Mucosa of descending colon (tissue), 3 donors: ENCODE data around the gene NDUFS5. TPM values are rescaled to one million over a fixed set of nuclear protein-coding genes. Genes with fewer than 3 reads are reported as not detected.
"Not testable (repeated sequence)": the region's sequence is repeated elsewhere in the genome, so short reads cannot be mapped to it uniquely, and the experiment has no call there.

Source experiments
- ATAC-seq: fragments of 200-7000 bp; cut with Tn5 transposase; one replicate; pipeline ENCODE4 v1.9.1; 2020; ENCODE audit warnings: mild to moderate bottlenecking, moderate library complexity
- DNase-seq, 3 donors: peaks; one replicate each; pipeline ENCODE4 v3.0.0-alpha.2; 2020
- H3K36me3 ChIP-seq: fragments of 200-600 bp; one replicate; pipeline ENCODE4 v1.8.0; 2021; ENCODE audit warnings: low read depth, mild to moderate bottlenecking
- H3K4me1 ChIP-seq: fragments of 200-600 bp; one replicate; pipeline ENCODE4 v1.8.0; 2021; ENCODE audit warnings: low read depth, mild to moderate bottlenecking
- H3K4me3 ChIP-seq: fragments of 200-600 bp; one replicate; pipeline ENCODE4 v1.8.0; 2021; ENCODE audit warnings: mild to moderate bottlenecking
- H3K9me3 ChIP-seq: fragments of 200-600 bp; one replicate; pipeline ENCODE4 v1.8.0; 2021; ENCODE audit warnings: mild to moderate bottlenecking
- intact Hi-C, 2 donors: fragments of 100-400 bp; cut with DNase I in 1 of 2; cut with micrococcal nuclease in 1 of 2; formaldehyde crosslinking; loops; one replicate each; pipeline versions ENCODE4 v1.11.0 to v1.11.1; 2022; cut with DNase I, micrococcal nuclease
- long read RNA-seq, 2 donors: library from polyadenylated mRNA; unstranded; transcript quantifications; one replicate each; pipeline ENCODE4 v2.0.0, GENCODE V29; 2019 to 2021
- total RNA-seq, 3 donors: library from RNA; stranded (reverse); fragmentation: NEBNext Ultra II Directional in 2 of 3; extraction: Animal tissue kit (Norgen Biotek cat#: 25700) in 2 of 3; gene quantifications; one replicate each; pipeline versions ENCODE4 v1.2.1 to v1.2.4, GENCODE V29; 2021 to 2023
- TF ChIP-seq, protein P1 (sequence below): fragments of 200-600 bp; IDR thresholded peaks from one replicate; pipeline ENCODE4 v1.8.0; 2022; ENCODE audit warnings: antibody characterized with exemption, mild to moderate bottlenecking
- donor health status: DM: no; HTN: no; CAD: no; lungs with moderate emphysema.
- donor health status: DM: no; HTN: no; CAD: no.
- donor health status: DM: no; HTN: yes; CAD: no.

The NDUFS5 gene
- 100 to 1,000 TPM; 167 to 224 (median 183) TPM for total RNA-seq
- long read RNA-seq, donor 1, transcript NDUFS5-201 (3 exons, 544 nt) = major isoform, 41 of 80 reads
- long read RNA-seq, donor 1, transcript NDUFS5-202 (3 exons, 548 nt) = minor isoform, 39 of 80 reads
- long read RNA-seq, donor 1, partial matches to known transcripts = 0 of 80 reads
- long read RNA-seq, donor 1, other reads (novel, unspliced or antisense) = 0 of 80 reads
- long read RNA-seq, donor 2, transcript NDUFS5-201 (3 exons, 544 nt) = major isoform, 112 of 179 reads
- long read RNA-seq, donor 2, transcript NDUFS5-202 (3 exons, 548 nt) = minor isoform, 65 of 179 reads
- long read RNA-seq, donor 2, partial matches to known transcripts = 2 of 179 reads
- long read RNA-seq, donor 2, other reads (novel, unspliced or antisense) = 0 of 179 reads

GRCh38 chr1:39026051-39026865 is at the start of gene NDUFS5:
TSS of gene NDUFS5 (plus strand) at chr1:39026350. CDS start at chr1:39028725, 2,375 bp downstream.
- peak; percentile 98 for ATAC-seq
- H3K9me3 ChIP-seq = no peaks in the 10 kb centered on the region
- TF ChIP-seq, protein P1, sequence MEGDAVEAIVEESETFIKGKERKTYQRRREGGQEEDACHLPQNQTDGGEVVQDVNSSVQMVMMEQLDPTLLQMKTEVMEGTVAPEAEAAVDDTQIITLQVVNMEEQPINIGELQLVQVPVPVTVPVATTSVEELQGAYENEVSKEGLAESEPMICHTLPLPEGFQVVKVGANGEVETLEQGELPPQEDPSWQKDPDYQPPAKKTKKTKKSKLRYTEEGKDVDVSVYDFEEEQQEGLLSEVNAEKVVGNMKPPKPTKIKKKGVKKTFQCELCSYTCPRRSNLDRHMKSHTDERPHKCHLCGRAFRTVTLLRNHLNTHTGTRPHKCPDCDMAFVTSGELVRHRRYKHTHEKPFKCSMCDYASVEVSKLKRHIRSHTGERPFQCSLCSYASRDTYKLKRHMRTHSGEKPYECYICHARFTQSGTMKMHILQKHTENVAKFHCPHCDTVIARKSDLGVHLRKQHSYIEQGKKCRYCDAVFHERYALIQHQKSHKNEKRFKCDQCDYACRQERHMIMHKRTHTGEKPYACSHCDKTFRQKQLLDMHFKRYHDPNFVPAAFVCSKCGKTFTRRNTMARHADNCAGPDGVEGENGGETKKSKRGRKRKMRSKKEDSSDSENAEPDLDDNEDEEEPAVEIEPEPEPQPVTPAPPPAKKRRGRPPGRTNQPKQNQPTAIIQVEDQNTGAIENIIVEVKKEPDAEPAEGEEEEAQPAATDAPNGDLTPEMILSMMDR = no peak
- no peaks in the 10 kb centered on the region for H3K36me3 ChIP-seq
- DNase-seq = peak; percentile 92 to 95 (median 95)
- intact Hi-C loops = no loop called here
- H3K4me3 ChIP-seq = peak within 1 kb of the TSS; percentile 44
- H3K4me1 ChIP-seq = peaks cover 9% of the 10 kb centered on the region

DNA sequence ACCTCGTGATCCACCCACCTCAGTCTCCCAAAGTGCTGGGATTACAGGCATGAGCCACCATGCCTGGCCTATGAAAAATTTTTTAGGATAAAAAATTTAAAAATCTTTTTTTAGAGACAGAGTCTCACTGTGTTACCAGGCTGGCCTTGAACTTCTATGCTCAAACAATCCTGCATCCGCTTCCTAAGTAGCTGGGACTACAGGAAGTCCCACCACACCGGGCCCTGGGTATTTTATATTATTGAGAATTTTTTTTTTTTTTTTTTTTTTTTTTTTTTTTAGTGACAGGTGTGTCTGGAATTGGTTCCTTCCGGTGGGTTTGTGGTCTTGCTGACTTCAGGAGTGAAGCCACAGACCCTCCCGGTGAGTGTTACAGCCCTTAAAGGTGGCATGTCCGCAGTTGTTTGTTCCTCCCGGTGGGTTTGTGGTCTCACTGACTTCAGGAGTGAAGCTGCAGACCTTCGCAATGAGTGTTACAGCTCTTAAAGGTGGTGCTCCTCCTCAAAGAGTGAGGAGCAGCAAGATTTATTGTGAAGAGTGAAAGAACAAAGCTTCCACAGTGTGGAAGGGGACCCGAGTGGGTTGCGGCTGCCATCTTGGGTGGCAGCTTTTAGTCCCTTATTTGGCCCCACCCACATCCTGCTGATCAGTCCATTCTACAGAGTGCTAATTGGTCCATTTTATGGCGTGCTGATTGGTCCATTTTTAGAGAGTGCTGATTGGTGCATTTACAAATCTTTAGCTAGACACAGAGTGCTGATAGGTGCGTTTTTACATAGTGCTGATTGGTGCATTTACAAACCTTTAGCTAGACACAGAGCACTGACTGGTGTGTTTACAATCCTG is 48.5 kb upstream of the NDUFS5 start:
- DNase-seq, H3K9me3 ChIP-seq, H3K4me3 ChIP-seq, ATAC-seq, H3K4me1 ChIP-seq, H3K36me3 ChIP-seq, intact Hi-C loops: not testable (repeated sequence)

- H3K4me1 ChIP-seq, DNase-seq, intact Hi-C loops, H3K9me3 ChIP-seq, ATAC-seq, H3K4me3 ChIP-seq, H3K36me3 ChIP-seq: not testable (repeated sequence)
Measured at GRCh38 chr1:38978245-38978542, 48.0 kb upstream of the NDUFS5 start.

DNA sequence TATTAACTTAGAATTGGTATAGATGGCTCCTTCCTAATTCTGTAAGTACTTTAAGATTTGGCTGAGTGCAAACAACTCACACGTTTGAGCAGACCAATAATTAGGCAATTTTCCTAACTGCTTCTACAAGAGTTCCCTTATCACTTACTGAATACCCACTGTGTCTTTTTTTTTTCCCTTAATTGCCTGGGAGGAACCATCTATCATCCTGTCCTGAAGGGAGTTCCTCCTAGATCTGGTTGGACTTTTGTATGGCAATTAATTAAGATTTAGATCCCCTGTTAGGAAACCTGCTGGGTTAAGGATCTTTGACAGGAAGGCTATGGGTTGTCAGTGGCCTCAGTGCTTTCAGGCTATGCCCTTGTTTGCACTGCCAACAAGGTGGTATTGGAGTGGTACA is 46.8 kb upstream of the NDUFS5 start:
- H3K4me1 ChIP-seq, intact Hi-C loops, DNase-seq, H3K4me3 ChIP-seq, ATAC-seq, H3K36me3 ChIP-seq, H3K9me3 ChIP-seq: not testable (repeated sequence)

DNA sequence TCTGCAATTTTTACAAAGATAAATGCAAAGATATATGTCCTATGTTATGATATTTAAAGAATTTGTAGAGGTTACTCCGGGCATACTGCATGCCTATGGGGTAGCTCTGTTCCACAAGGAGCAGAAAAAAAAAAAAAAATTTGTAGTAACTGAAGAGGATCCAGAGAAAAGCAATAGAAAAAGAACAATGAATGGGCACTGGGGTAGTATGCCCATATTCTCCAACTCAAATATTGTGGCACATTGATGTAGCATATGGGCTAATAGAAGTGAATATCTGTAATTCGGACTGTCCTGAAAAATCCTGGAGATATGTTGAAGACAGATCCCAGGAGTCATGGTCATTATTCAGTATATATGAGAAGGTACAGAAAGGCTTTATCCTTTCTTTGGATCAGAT is 36.2 kb upstream of the NDUFS5 start:
- H3K4me1 ChIP-seq = peaks cover 22% of the 10 kb centered on the region
- no peaks in the 10 kb centered on the region for H3K9me3 ChIP-seq
- ATAC-seq (no peak), DNase-seq (no peak)
- intact Hi-C loops = no loop called here
- no peaks in the 10 kb centered on the region for H3K36me3 ChIP-seq
- no peak overlapping the region for H3K4me3 ChIP-seq
- TF ChIP-seq, protein P1 = no peak

DNA sequence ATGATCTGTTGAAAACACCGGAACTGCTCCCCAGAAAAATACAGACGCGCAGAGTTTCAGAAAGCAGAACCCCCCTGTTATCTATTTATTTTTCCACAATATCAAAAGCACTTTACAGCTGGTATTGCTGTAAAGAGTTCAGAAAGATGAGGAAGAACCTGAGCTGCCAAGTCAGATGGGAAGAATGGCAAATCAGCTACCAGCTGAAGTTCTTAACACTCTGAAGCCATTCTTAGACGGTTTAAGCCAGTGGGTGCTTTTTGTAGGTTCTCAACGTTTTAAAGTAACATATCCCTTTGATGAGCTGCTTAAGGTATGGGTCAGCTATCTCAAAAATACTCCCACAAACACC is 35.8 kb upstream of the NDUFS5 start:
- Histone ChIP-seq H3K4me1 (peaks cover 22% of the 10 kb centered on the region), H3K9me3 (no peaks in the 10 kb centered on the region), H3K36me3 (no peaks in the 10 kb centered on the region), H3K4me3 (no peak overlapping the region)
- TF ChIP-seq, protein P1 = no peak
- DNase-seq = no peak
- no peak for ATAC-seq
- intact Hi-C loops = no loop called here
